GF-D8 (cell line): ENCODE measurements around the gene MCEMP1.

Experiments
- DNase-seq: peaks from one replicate; lab custom pipeline; 2025; lab: John Stamatoyannopoulos, UW

MCEMP1 gene

GRCh38 chr19:7698583-7698982 is 21.7 kb downstream of the MCEMP1 start:
- no peak for DNase-seq

DNA sequence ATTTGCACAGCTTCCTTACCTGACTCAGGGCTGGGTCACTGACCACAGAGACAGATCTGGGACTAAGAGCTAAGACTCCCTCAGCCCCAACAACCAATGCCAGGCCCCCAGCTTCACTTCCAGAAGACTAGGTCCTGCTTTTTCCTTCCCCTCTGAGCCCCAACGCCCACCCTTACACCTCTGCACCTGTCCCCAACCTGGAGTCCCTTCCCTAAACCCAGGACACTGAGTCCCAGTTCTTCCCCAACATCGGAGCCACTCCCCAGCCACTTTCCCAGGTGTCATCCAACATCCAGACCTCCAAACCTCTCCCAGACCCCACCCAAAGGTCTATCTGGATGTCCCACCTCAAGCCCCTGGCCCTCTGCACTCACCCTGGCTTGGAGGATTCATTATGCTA is 22.1 kb downstream of the MCEMP1 start:
- no peak for DNase-seq

GRCh38 chr19:7699417-7700401 is 22.8 kb downstream of the MCEMP1 start:
- DNase-seq = no peak

DNA sequence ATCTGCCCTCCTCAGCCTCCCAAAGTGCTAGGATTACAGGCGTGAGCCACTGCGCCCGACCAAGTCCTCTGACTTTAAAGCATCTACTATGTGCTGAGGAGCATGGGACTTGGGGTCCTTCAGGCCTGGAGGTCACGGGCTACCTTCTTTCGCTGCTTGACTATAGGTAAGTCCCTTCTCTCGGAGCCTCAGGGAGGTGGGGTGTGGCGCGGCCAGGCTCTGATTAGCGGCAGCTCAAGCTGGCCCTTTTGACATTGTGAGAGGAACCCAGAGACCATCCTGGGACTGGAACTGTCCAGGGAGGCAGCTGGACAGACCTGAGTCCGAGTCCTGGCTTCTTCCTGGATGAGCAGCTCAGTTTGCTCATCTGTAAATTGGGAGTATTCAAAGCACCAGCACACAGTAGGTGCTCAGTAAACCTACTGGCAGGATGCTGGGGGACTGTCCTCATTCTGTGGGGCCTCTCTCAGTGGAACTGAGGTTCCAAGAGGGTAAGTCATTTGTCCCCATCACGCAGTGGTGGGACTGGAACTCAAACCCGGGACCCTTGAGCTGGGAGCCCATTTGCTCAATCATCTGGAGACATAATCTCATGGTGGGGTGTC is 24.3 kb downstream of the MCEMP1 start:
- DNase-seq = no peak

DNA sequence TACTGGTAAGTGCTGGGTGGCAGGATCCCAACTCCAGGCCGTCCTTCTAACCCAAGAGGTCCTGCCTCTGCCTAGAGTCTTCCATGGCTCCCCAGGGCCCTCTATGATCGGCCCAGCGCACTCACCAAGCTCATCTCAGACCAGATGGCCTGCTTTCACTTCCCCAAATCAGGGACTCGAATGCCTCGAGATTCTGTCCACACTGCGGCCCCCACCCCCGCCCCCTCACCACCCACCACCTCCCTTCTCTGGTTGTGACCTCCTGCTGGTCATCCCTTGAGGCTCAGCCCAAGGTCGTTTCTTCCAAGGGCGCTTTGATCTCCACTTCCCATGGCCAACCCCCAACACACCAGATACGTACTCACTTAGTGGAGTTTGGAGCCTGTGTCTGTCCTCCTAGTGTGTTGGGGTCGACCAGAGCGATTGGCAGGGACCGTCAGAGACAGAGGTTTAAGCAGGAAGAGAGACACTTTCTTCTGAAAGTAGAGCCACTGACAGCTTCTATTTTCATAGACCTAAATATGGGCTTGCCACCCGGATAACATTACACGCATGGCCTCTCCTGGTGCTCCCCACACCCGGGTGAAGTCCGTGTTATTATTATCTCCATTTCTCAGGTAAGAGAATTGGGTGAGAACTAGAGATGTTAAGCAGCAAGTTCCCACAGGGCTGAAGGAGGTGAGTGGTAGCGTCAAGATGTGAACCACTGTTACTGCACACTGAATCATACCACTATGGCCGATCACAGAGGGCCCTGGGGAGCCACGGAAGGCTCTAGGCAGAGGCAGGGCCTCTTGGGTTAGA is 25.0 kb downstream of the MCEMP1 start, which contains the start of gene FCER2:
Gene FCER2, minus strand, starts transcription at position 478 of the 804 bp plus-strand sequence. CDS start 2,371 bp downstream, outside the sequence.
- no peak for DNase-seq

DNA sequence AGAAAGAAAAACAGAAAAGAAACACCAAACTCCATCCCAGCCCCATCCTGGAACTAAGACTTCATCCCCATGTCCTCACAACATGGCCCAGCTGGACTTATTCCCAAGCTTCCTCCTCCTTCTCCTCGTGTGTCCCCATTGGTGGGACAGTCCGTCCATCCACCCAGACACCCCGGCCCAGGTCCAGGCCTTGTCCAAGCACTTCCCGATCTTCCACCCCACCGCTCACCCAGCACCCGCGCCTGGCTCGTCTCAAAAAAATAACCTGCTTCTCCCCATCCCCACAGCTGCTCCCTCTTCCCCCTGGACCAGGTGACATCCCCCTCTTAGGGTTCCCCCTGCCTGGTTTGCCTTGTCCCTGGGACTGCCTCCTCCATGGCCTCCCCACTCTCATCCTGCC is 26.4 kb downstream of the MCEMP1 start:
- no peak for DNase-seq

- DNase-seq = no peak
Observed at GRCh38 chr19:7704280-7705060, 27.6 kb downstream of the MCEMP1 start.

DNA sequence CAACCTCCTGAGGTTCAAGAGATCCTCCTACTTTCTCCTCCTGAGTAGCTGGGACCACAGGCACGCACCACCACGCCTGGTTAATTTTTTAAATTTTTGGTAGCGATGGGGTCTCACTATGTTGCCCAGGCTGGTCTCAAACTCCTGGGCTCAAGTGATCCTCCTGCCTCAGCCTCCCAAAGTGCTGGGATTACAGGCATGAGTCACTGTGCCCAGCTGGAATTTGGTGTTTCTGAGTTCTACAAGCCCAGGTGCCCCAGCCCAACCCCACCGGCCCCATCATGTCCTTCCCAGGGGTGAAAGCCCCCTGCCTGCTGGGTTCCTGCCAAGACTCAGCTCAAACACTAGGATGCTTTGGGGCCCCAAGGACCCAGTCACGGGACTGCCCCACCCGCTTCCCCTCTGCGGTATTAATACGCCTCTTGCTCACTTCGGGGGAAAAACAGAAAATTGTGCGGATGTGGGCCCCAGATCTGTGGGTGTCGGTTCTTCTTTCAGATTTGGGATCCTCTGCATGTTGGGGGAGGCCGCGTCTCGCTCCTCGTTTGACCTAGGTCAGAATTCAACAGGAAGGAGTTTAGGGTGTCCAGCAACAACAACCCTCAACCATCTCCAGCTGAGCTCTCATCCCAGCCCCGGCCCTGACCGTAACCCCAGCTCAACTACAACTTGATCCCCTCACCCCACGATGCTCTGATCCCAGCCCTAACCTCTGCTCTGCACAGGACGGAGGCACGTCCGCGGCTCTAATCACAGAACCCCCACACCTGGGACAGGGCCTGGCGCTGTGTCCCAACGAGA is 28.7 kb downstream of the MCEMP1 start:
- DNase-seq = no peak

DNA sequence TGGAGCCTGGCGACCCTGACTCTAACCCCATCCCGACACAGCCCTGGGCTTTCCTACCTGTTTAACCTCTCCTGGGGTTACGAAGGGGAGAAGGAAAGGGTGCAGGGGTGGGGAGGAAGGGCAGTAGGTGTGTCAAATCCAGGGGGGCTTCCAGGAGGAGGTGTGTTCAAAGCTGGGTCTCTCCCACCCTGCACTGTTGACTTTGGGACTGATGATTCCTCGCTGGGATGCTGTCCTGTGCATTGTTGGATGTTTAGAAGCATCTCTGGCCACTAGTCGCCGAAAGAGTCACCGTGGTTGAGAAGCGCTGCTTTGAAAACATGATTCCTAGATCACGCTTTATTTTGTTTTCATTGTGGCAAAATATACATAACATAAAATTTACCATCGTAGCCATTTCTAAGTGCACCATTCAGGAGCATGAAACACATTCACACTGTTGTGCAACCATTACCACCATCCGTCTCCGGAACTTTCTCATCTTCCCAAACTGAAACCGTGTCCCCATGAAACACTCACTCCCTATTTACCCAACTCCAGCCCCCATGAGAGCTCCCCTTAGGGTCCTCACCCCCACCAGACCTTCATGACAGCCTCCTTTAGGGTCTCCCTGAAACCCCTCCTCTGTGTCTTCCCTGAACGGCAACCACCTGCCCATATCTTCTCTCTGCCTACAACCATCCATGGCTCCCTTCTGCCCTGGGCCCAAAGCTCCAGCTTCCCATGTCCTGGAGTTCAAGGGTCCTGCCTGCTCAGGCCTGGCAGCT is 29.5 kb downstream of the MCEMP1 start:
- DNase-seq = no peak

GRCh38 chr19:7706955-7707456 is 30.1 kb downstream of the MCEMP1 start:
- no peak for DNase-seq

DNA sequence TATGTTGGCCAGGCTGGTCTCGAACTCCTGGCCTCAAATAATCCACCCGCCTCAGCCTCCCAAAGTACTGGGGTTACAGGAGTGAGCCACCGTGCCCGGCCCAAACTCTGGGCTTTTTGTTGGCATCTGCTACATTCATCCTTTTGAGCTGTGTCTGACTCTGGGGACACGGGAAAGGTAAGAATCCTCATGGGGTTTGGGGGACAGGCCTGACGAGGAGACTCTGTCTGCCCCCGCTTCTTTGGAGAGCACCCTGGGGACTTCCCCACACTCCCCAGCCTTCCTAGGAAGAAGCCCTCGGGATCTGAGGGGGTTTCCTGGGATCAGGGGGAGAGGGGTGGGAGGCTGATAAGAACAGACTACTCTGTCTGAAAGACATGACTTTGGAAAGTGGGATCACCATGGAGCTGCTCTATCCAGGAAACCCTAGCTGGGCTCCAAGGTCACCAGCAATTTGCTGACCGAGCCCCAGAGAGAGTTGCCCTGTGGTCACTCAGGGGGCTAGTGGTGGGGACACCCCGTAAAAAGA is 33.1 kb downstream of the MCEMP1 start:
- DNase-seq = no peak

GRCh38 chr19:7710616-7711015 is 33.7 kb downstream of the MCEMP1 start:
- DNase-seq = no peak

DNA sequence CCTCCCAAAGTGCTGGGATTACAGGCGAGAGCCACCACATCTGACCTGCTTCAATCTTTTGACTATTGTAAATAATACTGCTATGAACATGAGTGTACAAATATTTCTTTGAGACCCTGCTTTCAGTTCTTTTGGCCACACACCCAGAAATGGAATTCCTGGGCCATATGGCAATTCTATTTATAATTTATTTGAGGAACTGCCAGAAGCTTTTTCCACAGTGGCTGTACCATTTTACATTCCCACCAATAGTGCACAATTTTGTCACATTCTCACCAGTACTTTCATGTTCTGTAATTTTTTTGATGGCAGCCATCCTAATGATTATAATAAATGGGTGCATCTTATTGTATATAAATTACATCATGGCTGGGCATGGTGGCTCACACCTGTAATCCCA is 38.8 kb downstream of the MCEMP1 start:
- DNase-seq = no peak

DNA sequence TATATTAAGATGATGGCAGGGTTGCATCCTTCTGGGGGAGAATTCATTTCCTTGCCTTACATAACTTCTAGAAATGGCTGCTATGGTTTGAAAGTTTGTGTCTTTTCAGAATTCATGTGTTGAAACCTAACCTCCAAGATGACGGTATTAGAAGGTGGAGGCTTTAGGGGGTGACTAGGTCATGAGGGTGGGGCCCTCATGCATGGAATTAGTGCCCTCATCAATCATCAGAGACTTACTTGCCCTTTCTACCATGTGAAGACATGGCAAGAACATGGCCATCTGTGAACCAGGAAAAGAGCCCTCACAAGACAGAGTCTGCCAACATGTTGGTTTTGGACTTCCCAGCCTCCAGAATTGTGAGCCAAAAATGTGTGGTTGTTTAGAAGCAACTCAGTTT is 39.9 kb downstream of the MCEMP1 start:
- no peak for DNase-seq

DNA sequence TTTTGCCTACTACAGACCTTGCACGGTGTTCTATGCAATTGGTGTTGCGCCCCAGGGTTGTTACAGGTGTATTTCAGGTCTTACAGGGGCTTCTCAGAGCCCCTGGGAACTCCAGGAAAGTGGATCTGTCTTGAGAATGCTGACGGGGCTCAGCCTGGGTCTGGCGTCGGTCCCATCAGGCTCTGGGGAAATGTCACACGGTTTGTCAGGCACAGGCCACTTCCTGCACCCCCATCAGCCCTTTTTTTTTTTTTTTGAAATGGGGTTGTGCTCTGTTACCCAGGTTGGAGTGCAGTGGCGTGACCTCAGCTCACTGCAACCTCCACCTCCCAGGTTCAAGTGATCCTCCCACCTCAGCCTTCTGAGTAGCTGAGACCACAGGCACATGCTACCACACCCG is 41.8 kb downstream of the MCEMP1 start:
- DNase-seq = no peak

- DNase-seq = no peak
Observed at GRCh38 chr19:7720351-7720750, 43.5 kb downstream of the MCEMP1 start.

DNA sequence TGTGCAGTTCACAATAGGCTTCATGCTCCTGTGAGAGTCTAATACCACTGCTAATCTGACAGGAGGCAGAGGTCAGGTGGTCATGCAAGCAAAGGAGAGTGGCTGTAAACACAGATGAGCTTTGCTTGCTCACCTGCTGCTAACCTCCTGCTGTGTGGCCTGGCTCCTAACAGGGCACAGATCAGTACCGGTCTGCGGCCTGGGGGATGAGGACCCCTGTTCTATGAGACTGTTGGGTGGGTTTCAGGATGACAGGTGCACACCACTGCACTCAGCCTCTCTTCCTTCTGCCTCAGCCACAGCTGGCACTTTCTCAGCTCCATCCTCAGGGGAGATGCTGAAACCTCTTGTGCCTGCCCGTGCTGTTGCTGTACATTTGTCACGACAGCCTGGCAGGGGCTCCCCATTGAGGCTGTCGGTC is 45.4 kb downstream of the MCEMP1 start:
- DNase-seq = no peak

DNA sequence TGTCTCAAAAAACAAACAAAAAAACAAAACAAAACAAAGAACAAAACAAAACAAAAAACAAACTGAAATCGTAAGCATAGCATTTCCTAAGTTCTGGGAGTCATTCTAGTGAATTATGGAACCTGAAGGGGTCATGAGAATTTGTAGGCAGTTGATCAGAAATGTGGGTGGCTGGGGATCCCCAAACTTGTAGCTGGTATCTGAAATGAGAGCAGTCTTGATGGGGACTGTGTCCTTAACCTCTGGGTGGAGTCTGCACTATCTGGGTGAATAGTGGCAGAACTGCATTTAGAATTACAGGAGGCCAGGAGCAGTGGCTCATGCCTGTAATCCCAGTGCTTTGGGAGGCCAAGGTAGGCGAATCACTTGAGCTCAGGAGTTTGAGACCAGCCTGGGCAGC is 48.9 kb downstream of the MCEMP1 start:
- no peak for DNase-seq

DNA sequence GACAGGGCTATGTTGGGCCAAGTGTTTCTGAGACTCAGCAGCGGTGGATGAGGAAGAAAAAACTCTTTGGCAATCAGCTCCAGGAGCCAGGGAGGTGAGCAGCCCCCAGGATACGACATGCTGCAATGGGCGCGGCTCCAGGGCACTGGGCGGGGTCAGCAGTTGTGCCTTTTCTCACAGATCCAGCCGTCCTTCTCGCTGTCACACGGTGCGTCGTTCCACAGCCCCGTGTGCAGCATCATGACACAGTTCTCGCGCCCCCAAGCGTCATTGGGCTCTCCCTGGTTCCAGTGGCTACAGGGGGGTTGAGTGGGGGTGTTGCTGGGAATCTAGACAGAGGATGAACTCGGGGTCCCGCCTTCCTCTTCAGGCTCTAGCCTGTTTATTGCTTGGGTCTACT is 52.3 kb downstream of the MCEMP1 start:
- no peak for DNase-seq
